GM19372 (cell line): Measurements from ENCODE around the gene HEY2.

Experiments
- ATAC-seq: cut with Tn5 transposase; IDR thresholded peaks from one replicate; pipeline ENCODE4 v1.9.1; 2021; ENCODE audit warnings: mild to moderate bottlenecking, low read depth, moderate library complexity; ENCODE audit not compliant: unreplicated experiment

HEY2 gene

GRCh38 chr6:125742464-125743120 is 6.8 kb upstream of the HEY2 start:
- ATAC-seq: no peak

DNA sequence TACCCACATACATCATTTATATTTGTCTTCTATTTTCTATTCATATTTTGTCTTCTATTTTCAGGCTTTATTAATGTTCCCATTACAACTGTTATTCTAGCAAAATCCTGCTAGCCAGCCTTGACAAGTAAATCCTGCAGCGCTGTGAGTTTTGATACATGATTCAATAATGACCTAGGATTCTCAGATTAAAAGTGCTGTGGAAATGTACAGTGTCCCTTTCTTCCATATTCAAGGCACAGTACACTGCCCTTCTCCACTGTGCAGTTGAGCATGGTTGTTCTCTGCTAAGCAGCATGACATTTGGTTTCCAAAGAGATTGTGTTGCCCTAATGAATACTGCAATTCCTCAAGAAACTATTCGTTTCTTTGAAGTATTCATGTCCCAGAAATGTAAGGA is 5.8 kb upstream of the HEY2 start:
- no peak for ATAC-seq

DNA sequence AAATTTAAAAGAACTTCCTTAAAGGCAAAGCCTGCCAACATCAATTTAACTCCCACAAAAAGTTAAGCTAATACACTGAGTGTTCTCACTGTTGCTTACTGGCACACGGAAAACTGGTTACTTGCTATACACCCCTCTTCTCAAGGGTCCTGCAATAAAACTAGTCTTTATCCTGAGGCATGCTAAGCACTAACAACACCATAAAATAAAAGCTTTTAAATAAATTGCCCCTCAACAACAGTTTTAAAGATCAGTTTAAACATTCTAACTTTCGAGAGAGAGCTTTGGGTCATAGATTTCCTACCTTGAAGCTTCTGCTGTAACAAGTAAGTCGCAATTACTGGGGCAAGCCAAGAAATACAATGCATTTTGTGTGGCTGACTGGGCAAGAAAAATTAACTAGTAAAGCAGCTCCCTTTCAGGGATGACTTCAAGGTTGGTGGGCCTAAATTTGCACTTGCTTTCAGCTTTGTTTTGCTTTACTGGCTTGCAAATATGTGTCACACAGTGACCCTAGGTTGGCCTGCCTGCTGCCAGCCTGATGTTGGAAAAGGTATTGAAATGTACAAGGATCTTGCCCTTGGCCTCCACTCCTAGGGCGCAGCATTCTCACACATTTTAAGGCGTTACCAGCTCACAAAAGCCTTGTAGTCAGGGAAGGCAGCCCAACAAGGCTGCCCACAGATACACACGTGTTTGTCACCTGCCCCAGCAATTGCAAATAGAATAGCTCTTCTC is 4.0 kb upstream of the HEY2 start:
- ATAC-seq: no peak

GRCh38 chr6:125746019-125746414 is 3.4 kb upstream of the HEY2 start:
- no peak for ATAC-seq

DNA sequence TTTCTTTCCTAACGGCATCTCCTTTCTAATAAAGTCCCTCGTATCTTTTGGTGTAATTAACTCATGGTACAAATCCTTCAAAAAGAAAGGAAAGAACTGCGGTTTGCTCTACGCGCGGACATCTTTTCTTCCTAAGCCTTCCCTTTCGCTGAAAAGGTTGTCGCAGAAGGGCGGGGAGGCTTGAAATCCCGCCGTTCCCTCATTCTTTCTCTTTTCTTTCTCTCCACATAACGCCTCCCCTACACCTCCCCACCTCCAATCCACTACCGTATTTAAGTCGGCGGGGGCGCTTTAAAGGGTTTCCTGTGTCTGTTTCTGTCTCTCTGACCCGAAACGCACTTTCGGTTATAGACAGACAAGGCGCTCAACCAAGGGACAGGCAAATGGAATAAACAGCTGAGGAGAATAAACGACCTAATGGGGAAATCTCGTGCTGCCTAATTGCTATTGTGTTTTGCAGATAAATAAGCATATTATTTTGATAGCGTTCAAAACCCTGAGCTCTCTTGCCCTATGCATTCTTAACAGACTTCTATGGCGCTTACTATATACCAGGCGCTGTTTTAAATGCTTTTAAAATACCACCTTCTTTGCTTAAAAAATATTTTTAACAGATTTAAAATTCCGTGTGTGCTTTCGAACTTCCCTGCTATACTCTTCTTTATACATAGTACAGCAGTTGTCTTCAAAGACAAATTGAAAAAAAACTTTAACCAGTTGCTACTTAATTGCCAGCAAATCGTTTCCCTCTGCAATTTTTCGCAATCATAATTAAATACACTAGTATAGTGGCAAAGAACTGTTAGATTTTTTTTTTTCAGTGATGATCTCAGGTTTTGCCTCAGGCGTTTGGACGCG is 2.5 kb upstream of the HEY2 start:
- ATAC-seq: peak; percentile 48

GRCh38 chr6:125747589-125748405 is 1.6 kb upstream of the HEY2 start:
- ATAC-seq: no peak

GRCh38 chr6:125748406-125749172 is 843 bp upstream of the HEY2 start:
- ATAC-seq: no peak

GRCh38 chr6:125749865-125750691 is 646 bp downstream of the HEY2 start:
- no peak for ATAC-seq

- ATAC-seq: no peak
Measured at GRCh38 chr6:125750692-125751333, 1.4 kb downstream of the HEY2 start.

DNA sequence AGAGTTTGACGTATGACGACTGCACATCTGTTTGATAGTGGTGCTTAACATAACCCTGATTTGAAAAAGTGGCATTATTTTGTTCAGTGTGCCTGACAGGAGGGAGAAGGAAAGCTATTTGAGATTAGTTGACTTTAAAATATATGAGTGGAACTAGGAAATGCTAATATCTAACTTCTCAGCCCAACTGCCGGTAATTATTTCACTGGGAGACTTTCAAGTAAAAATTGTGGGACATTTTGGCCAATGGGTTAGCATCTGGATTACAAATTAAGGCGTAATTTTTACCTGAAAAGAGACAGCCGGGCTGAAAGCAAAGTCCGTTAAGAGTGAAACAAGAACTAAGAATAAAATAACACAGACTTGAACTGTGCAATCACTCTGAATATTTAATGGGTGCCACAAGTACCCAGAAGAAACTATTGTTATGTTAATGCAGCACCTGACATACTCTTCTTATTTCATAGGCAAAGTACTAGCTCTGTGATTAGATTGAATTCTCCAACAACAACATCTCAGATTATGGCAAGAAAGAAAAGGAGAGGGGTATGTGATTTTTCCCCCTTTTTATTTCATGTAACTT is 2.0 kb downstream of the HEY2 start:
- ATAC-seq: no peak

DNA sequence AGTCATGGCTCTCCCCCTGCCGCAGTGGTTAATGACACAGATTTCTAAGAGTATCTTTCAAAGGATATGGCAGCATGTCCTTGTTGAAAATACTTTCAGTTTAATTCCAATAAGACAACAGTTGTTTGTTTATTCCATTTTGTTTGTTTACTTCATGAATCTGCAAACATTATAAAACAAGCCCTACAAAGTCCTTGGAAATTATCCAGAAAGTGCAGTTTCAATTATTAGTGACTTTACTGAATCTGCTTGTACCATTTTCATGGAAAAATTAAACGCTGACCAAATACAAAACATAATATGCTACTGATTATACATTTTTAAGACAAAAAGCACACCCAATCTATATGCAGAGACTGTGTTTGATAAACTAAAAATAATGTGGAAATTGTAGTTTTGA is 3.3 kb downstream of the HEY2 start:
- no peak for ATAC-seq

DNA sequence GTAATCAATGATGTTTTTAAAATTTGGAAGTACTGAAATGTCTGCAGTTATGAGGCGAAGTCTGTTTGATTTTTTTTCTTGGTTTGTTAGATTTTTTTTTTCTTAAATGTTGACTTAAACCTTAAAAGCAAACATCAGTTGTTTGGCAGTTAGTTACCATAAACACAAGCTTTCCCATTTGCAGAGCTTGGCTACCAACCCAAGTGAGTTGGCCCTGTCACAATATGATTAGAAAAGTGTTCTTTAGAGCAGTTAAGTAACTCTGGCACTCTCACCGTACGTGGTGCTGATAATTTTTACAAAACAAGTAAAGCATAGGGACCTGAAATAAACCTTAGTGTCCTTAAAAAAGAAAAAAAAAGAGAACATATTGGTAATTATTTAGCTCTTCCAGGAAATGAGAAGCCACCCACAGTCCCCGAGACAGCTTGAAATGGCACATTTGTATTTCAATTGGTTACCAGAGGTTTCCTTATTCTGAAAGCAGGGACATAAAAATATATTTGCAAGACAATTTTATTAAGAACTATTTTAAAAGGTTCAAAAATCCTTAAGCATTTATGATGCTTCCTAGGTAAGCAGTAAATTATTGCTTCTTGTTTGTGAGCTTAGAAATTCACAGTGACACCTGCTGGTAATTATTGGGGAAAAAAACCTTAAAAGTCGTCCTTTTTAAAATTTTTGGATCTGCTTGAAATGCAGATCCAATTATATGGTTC is 3.9 kb downstream of the HEY2 start:
- ATAC-seq: no peak

- no peak for ATAC-seq
Measured at GRCh38 chr6:125753937-125754259, 4.5 kb downstream of the HEY2 start.

DNA sequence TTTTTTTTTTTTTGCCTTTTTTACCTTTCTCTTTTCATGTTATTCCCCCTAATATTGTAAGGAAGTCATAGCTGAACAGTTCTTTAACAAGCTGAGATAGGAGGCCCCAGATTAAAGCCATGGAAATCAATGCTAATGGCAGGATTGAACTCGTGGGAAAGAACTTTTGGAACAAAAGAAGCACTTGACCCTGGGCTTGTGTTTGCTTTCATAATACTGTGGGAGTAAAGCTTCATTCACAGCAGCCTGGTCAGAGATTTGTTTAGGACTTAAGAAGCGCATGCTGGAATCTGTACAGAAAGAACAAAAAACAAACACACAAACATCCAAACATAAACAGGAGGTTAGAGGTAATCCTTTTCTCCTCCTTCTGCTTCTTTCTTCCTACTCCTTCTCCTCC is 5.1 kb downstream of the HEY2 start:
- ATAC-seq: no peak

DNA sequence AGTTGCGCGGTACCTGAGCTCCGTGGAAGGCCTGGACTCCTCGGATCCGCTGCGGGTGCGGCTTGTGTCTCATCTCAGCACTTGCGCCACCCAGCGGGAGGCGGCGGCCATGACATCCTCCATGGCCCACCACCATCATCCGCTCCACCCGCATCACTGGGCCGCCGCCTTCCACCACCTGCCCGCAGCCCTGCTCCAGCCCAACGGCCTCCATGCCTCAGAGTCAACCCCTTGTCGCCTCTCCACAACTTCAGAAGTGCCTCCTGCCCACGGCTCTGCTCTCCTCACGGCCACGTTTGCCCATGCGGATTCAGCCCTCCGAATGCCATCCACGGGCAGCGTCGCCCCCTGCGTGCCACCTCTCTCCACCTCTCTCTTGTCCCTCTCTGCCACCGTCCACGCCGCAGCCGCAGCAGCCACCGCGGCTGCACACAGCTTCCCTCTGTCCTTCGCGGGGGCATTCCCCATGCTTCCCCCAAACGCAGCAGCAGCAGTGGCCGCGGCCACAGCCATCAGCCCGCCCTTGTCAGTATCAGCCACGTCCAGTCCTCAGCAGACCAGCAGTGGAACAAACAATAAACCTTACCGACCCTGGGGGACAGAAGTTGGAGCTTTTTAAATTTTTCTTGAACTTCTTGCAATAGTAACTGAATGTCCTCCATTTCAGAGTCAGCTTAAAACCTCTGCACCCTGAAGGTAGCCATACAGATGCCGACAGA is 9.9 kb downstream of the HEY2 start:
- no peak for ATAC-seq

DNA sequence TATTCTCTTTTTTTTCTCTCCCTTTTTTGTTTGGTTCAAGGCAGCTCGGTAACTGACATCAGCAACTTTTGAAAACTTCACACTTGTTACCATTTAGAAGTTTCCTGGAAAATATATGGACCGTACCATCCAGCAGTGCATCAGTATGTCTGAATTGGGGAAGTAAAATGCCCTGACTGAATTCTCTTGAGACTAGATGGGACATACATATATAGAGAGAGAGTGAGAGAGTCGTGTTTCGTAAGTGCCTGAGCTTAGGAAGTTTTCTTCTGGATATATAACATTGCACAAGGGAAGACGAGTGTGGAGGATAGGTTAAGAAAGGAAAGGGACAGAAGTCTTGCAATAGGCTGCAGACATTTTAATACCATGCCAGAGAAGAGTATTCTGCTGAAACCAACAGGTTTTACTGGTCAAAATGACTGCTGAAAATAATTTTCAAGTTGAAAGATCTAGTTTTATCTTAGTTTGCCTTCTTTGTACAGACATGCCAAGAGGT is 10.6 kb downstream of the HEY2 start:
- no peak for ATAC-seq

GRCh38 chr6:125764121-125764671 is 14.8 kb downstream of the HEY2 start:
- ATAC-seq: no peak
